ENCODE measurements around the gene ZBTB20. TPM values are rescaled to one million over a fixed set of nuclear protein-coding genes. Genes with fewer than 3 reads are reported as not detected.

Gene ZBTB20
- total RNA-seq, 3 donors from 2014 or later (not counting 1 experiment from before 2014, with no cell fraction given), result 52.7 to 58.3 (median 55.9) TPM

- Mint-ChIP-seq H3K27ac (no peak overlapping the region), H3K9me3 (no peaks in the 10 kb centered on the region), H3K4me1 (no peaks in the 10 kb centered on the region), H3K27me3 (ENCODE audit: low read depth in 2 of 2) (peaks cover 0 to 7% of the 10 kb centered on the region in 2 donors), H3K4me3 (no peak overlapping the region), H3K36me3 (no peaks in the 10 kb centered on the region)
- ATAC-seq (no peak), DNase-seq (no peak)
- intact Hi-C loops (cut with micrococcal nuclease), result no loop called here
- H3K27me3 ChIP-seq (ENCODE audit: control insufficient read depth, insufficient read depth, low read length), result no peaks in the 10 kb centered on the region
- no peak for TF ChIP-seq CTCF (IDR thresholded peaks at IDR 0.05)
- H3K36me3 ChIP-seq (ENCODE audit: control insufficient read depth, insufficient read depth, low read length), result no peaks in the 10 kb centered on the region
- WGBS (ENCODE audit: insufficient coverage), result 77% methylated on average over 2 of the region's 3 CpGs
- H3K9me3 ChIP-seq (ENCODE audit: control insufficient read depth, insufficient read depth, low read length), result no peaks in the 10 kb centered on the region
- no peak overlapping the region for H3K27ac ChIP-seq (ENCODE audit: low read length)
- no peaks in the 10 kb centered on the region for H3K4me1 ChIP-seq (ENCODE audit: control insufficient read depth, insufficient read depth, low read length)
- H3K4me3 ChIP-seq (ENCODE audit: low read length), result no peak overlapping the region
Measured at GRCh38 chr3:115154611-115155010, 7.5 kb upstream of the ZBTB20 start.

- intact Hi-C loops (cut with micrococcal nuclease), result no loop called here
- Mint-ChIP-seq H3K27me3 (ENCODE audit: low read depth in 2 of 2) (peaks cover 0 to 7% of the 10 kb centered on the region in 2 donors), H3K36me3 (no peaks in the 10 kb centered on the region), H3K4me3 (no peak overlapping the region), H3K4me1 (peaks cover 4 to 10% of the 10 kb centered on the region in 2 donors), H3K9me3 (no peaks in the 10 kb centered on the region), H3K27ac (no peak overlapping the region)
- no peaks in the 10 kb centered on the region for H3K9me3 ChIP-seq (ENCODE audit: control insufficient read depth, insufficient read depth, low read length)
- 100% methylated on average over 1 of the region's 2 CpGs for WGBS (ENCODE audit: insufficient coverage)
- ATAC-seq, result no peak
- H3K4me1 ChIP-seq (ENCODE audit: control insufficient read depth, insufficient read depth, low read length), result no peaks in the 10 kb centered on the region
- no peaks in the 10 kb centered on the region for H3K36me3 ChIP-seq (ENCODE audit: control insufficient read depth, insufficient read depth, low read length)
- no peaks in the 10 kb centered on the region for H3K27me3 ChIP-seq (ENCODE audit: control insufficient read depth, insufficient read depth, low read length)
- no peak for TF ChIP-seq CTCF (IDR thresholded peaks at IDR 0.05)
- H3K4me3 ChIP-seq (ENCODE audit: low read length), result no peak overlapping the region
- no peak for DNase-seq
- no peak overlapping the region for H3K27ac ChIP-seq (ENCODE audit: low read length)
Measured at GRCh38 chr3:115151921-115152320, 4.8 kb upstream of the ZBTB20 start.

GRCh38 chr3:115148142-115148790 is 1.2 kb upstream of the ZBTB20 start:
- H3K4me3 ChIP-seq (ENCODE audit: low read length), result peak overlapping the region; percentile 90
- Mint-ChIP-seq H3K4me1 (peaks cover 18 to 19% of the 10 kb centered on the region in 2 donors), H3K36me3 (no peaks in the 10 kb centered on the region), H3K4me3 (peak overlapping the region; percentile 93), H3K27me3 (ENCODE audit: low read depth in 2 of 2) (no peaks in the 10 kb centered on the region), H3K9me3 (no peaks in the 10 kb centered on the region), H3K27ac (peak overlapping the region; percentile 90 to 99)
- no peak for ATAC-seq
- DNase-seq, result no peak
- H3K9me3 ChIP-seq (ENCODE audit: control insufficient read depth, insufficient read depth, low read length), result no peaks in the 10 kb centered on the region
- no peaks in the 10 kb centered on the region for H3K36me3 ChIP-seq (ENCODE audit: control insufficient read depth, insufficient read depth, low read length)
- WGBS (ENCODE audit: insufficient coverage), result under 1% methylated on average over 17 of the region's 20 CpGs
- H3K27ac ChIP-seq (ENCODE audit: low read length), result peak overlapping the region; percentile 96
- H3K4me1 ChIP-seq (ENCODE audit: control insufficient read depth, insufficient read depth, low read length), result peaks cover 10% of the 10 kb centered on the region
- no peaks in the 10 kb centered on the region for H3K27me3 ChIP-seq (ENCODE audit: control insufficient read depth, insufficient read depth, low read length)
- TF ChIP-seq CTCF (IDR thresholded peaks at IDR 0.05), result no peak
- intact Hi-C loops (cut with micrococcal nuclease), result loop anchor here (2.0 to 5.0 kb wide), 3 partner anchors 47 to 1451 kb away; partner anchors contain the start of gene USF3
